Measurements from ENCODE around the gene MAP6D1. TPM values are rescaled to one million over a fixed set of nuclear protein-coding genes. Genes with fewer than 3 reads are reported as not detected.
"Not testable (repeated sequence)": the region's sequence is repeated elsewhere in the genome, so short reads cannot be mapped to it uniquely, and the experiment has no call there.

The MAP6D1 gene
- total RNA-seq, 1 donor from 2014 or later: 0.90 TPM

DNA sequence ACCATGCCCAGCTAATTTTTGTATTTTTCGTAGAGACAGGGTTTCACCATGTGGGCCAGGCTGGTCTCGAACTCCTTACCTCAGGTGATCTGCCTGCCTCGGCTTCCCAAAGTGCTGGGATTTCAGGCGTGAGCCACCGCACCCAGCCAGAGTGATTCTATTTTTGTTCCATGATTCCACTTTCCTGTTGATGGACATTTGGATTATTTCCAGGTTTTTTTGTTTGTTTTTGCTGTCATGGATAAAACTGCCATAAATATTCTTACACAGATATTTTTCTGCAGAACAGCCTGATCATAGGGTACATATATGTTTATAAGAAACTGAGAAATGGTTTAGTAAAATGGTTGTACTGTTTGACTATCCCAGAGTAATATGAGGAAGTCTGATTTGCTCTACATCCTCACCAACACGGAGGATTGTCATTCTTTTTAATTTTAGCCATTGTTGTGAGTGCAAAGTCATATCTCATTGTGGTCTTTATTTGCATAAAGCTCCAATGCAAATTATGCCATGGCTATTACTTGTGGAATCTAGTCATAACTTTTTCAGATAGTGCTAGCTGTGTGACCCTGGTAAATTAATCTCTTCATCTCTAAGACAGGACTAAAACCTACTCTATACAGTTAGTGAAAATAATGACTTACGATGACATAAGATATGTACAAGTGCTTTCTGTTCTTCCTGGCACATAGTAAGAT is 42.7 kb downstream of the MAP6D1 start:
- TF ChIP-seq, protein P1, sequence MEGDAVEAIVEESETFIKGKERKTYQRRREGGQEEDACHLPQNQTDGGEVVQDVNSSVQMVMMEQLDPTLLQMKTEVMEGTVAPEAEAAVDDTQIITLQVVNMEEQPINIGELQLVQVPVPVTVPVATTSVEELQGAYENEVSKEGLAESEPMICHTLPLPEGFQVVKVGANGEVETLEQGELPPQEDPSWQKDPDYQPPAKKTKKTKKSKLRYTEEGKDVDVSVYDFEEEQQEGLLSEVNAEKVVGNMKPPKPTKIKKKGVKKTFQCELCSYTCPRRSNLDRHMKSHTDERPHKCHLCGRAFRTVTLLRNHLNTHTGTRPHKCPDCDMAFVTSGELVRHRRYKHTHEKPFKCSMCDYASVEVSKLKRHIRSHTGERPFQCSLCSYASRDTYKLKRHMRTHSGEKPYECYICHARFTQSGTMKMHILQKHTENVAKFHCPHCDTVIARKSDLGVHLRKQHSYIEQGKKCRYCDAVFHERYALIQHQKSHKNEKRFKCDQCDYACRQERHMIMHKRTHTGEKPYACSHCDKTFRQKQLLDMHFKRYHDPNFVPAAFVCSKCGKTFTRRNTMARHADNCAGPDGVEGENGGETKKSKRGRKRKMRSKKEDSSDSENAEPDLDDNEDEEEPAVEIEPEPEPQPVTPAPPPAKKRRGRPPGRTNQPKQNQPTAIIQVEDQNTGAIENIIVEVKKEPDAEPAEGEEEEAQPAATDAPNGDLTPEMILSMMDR (IDR thresholded peaks at IDR 0.05; ENCODE audit: unreplicated experiment): no peak
- DNase-seq (ENCODE audit: low spot score): no peak
- Mint-ChIP-seq H3K4me1 (ENCODE audit: unreplicated experiment) (no peaks in the 10 kb centered on the region), H3K9me3 (ENCODE audit: unreplicated experiment) (no peaks in the 10 kb centered on the region), H3K27me3 (ENCODE audit: unreplicated experiment) (no peaks in the 10 kb centered on the region), H3K36me3 (ENCODE audit: low read depth, unreplicated experiment) (peaks cover 47% of the 10 kb centered on the region), H3K27ac (ENCODE audit: unreplicated experiment) (no peak overlapping the region), H3K4me3 (ENCODE audit: unreplicated experiment) (no peak overlapping the region)

DNA sequence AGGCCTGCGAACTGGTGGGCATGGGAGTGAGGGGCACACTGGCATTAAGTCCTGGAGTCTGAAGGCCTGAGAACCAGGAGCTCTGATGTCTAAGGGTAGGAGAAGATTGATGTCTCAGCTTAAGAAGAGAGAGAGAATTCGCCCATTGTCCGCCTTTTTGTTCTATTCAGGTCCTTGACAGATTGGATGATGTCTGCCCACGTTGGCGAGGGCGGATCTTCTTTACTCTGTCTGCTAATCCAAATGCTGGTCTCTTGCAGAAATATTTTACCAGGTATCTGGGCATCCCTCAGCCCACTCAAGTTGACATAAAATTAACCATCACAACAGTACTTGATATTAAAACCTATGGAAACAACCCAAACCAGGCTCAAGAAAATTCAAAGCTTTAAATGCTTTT is 44.1 kb downstream of the MAP6D1 start:
- H3K9me3 Mint-ChIP-seq (ENCODE audit: unreplicated experiment): no peaks in the 10 kb centered on the region
- no peak overlapping the region for H3K4me3 Mint-ChIP-seq (ENCODE audit: unreplicated experiment)
- no peaks in the 10 kb centered on the region for H3K4me1 Mint-ChIP-seq (ENCODE audit: unreplicated experiment)
- DNase-seq (ENCODE audit: low spot score): no peak
- H3K27ac Mint-ChIP-seq (ENCODE audit: unreplicated experiment): no peak overlapping the region
- peaks cover 44% of the 10 kb centered on the region for H3K36me3 Mint-ChIP-seq (ENCODE audit: low read depth, unreplicated experiment)
- TF ChIP-seq, protein P1 (IDR thresholded peaks at IDR 0.05; ENCODE audit: unreplicated experiment): no peak
- no peaks in the 10 kb centered on the region for H3K27me3 Mint-ChIP-seq (ENCODE audit: unreplicated experiment)

DNA sequence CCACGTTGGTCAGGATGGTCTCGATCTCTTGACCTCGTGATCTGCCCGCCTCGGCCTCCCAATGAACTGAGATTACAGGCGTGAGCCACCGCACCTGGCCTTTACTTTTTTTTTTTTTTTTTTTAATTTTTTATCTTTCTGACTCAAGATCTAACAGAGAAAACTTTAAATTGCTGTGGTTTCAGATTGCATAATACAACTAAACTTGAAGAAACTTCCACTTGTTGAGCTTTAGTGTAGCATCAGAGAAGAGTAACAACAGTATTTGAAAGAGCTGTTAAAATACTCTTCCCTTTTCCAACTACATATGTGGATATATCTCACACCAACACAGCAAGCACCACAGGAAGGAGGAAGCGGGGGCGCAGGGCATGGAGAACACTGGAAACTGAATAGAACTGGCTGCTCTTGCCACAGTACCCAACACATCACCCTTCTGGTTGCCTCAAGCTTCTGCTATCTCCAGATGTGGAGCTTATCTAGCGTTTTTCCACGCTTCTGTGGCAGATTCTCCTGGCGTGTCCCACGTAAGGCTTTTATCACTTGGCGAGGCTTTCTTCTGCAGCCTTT is 45.4 kb downstream of the MAP6D1 start:
- Mint-ChIP-seq H3K27ac (ENCODE audit: unreplicated experiment) (no peak overlapping the region), H3K4me1 (ENCODE audit: unreplicated experiment) (no peaks in the 10 kb centered on the region), H3K9me3 (ENCODE audit: unreplicated experiment) (no peaks in the 10 kb centered on the region), H3K4me3 (ENCODE audit: unreplicated experiment) (no peak overlapping the region), H3K36me3 (ENCODE audit: low read depth, unreplicated experiment) (peaks cover 46% of the 10 kb centered on the region), H3K27me3 (ENCODE audit: unreplicated experiment) (no peaks in the 10 kb centered on the region)
- TF ChIP-seq, protein P1 (IDR thresholded peaks at IDR 0.05; ENCODE audit: unreplicated experiment): no peak
- DNase-seq (ENCODE audit: low spot score): no peak

DNA sequence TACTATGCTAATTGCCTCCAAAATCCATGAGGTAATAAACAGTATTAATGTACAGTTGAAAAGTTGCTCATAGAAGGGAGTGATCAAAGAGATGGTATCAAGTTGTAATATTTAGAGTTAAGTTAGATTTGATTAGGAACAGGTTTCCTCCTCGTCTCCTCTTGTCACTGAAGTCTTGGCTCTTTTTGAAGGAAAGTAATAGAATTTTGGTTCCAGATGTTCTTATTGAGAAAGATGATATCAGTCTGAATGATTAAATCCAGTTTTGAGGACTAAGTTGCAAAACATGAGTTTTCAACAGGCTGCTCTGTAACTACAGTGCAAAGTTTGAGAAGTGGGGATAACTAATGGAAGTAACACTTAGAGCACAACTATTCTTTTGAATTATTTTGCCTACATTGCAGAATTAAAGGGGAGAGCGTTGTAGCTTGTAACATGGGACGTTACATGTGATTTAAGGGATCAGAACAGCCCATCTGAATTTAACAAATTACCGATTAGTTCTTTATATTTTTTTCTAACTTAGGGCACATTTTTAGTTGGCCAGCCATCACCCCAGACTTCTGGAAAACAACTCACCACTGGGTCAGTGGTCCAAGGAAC is 48.3 kb downstream of the MAP6D1 start:
- Mint-ChIP-seq H3K27me3 (ENCODE audit: unreplicated experiment) (no peaks in the 10 kb centered on the region), H3K9me3 (ENCODE audit: unreplicated experiment) (no peaks in the 10 kb centered on the region), H3K4me1 (ENCODE audit: unreplicated experiment) (no peaks in the 10 kb centered on the region), H3K27ac (ENCODE audit: unreplicated experiment) (no peak overlapping the region), H3K36me3 (ENCODE audit: low read depth, unreplicated experiment) (peaks cover 55% of the 10 kb centered on the region), H3K4me3 (ENCODE audit: unreplicated experiment) (peak overlapping the region; percentile 29)
- TF ChIP-seq, protein P1 (IDR thresholded peaks at IDR 0.05; ENCODE audit: unreplicated experiment): no peak
- DNase-seq (ENCODE audit: low spot score): no peak

DNA sequence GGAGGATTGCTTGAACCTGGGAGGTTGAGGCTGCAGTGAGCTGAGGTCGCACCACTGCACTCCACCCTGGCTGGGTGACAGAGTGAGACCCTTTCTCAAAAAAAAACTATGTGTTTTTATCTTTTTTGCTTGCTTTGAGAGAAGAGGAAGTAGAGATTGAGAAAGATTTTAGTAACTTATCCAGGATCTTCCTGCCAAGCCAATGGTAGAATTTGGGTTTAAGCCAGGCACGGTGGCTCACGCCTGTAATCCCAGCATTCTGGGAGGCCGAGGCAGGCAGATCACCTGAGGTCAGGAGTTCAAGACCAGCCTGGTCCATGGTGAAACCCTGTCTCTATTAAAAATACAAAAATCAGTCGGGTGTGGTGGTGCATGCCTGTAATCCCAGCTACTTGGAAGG is 48.9 kb downstream of the MAP6D1 start:
- H3K27ac Mint-ChIP-seq (ENCODE audit: unreplicated experiment); H3K4me1 Mint-ChIP-seq (ENCODE audit: unreplicated experiment); H3K4me3 Mint-ChIP-seq (ENCODE audit: unreplicated experiment); H3K9me3 Mint-ChIP-seq (ENCODE audit: unreplicated experiment); DNase-seq (ENCODE audit: low spot score); H3K27me3 Mint-ChIP-seq (ENCODE audit: unreplicated experiment): not testable (repeated sequence)
- H3K36me3 Mint-ChIP-seq (ENCODE audit: low read depth, unreplicated experiment): peaks cover 55% of the 10 kb centered on the region

All from endothelial cell (in vitro differentiated cells).